ENCODE data around the gene CPNE8. TPM values are rescaled to one million over a fixed set of nuclear protein-coding genes. Genes with fewer than 3 reads are reported as not detected.

Gene CPNE8
- total RNA-seq, 2 donors from 2014 or later: 7.6 to 9.6 TPM

GRCh38 chr12:38662829-38663228 lies 242.6 kb downstream of the CPNE8 start:
- Histone ChIP-seq H3K4me1 (no peaks in the 10 kb centered on the region), H3K9me3 (peaks cover 0 to 4% (median 0%) of the 10 kb centered on the region in 3 donors), H3K4me3 (no peak overlapping the region), H3K27me3 (no peaks in the 10 kb centered on the region), H3K36me3 (replicated peaks in 1 of 2; ENCODE audit: insufficient read depth in 1 of 2, low read depth in 2 of 2) (no peaks in the 10 kb centered on the region), H3K27ac (no peak overlapping the region)
- ATAC-seq (no peak), DNase-seq (no peak)
- TF ChIP-seq POLR2A (IDR thresholded peaks at IDR 0.05) (no peak), CTCF (IDR thresholded peaks at IDR 0.05) (no peak)
- intact Hi-C loops (cut with DNase I): no loop called here

- no peak for TF ChIP-seq POLR2A (IDR thresholded peaks at IDR 0.05)
- TF ChIP-seq CTCF (IDR thresholded peaks at IDR 0.05): no peak
- ATAC-seq (no peak), DNase-seq (no peak)
- Histone ChIP-seq H3K27me3 (no peaks in the 10 kb centered on the region), H3K27ac (no peak overlapping the region), H3K4me1 (no peaks in the 10 kb centered on the region), H3K9me3 (no peaks in the 10 kb centered on the region), H3K4me3 (no peak overlapping the region), H3K36me3 (replicated peaks in 1 of 2; ENCODE audit: insufficient read depth in 1 of 2, low read depth in 2 of 2) (no peaks in the 10 kb centered on the region)
- 70 to 82% methylated on average over 2 of the region's 2 CpGs for WGBS, 2 donors
- intact Hi-C loops (cut with DNase I): no loop called here
Measured at GRCh38 chr12:38653650-38654049, 251.7 kb downstream of the CPNE8 start.

GRCh38 chr12:38648813-38649212 lies 256.6 kb downstream of the CPNE8 start:
- Histone ChIP-seq H3K4me1 (no peaks in the 10 kb centered on the region), H3K36me3 (replicated peaks in 1 of 2; ENCODE audit: insufficient read depth in 1 of 2, low read depth in 2 of 2) (no peaks in the 10 kb centered on the region), H3K27ac (no peak overlapping the region), H3K9me3 (no peaks in the 10 kb centered on the region), H3K27me3 (no peaks in the 10 kb centered on the region), H3K4me3 (no peak overlapping the region)
- WGBS, 2 donors: 76 to 78% methylated on average over 1 of the region's 1 CpG
- ATAC-seq: no peak
- intact Hi-C loops (cut with DNase I): no loop called here
- TF ChIP-seq POLR2A (IDR thresholded peaks at IDR 0.05) (no peak), CTCF (IDR thresholded peaks at IDR 0.05) (no peak)
- DNase-seq: no peak

GRCh38 chr12:38646146-38646545 lies 259.2 kb downstream of the CPNE8 start:
- Histone ChIP-seq H3K36me3 (replicated peaks in 1 of 2; ENCODE audit: insufficient read depth in 1 of 2, low read depth in 2 of 2) (no peaks in the 10 kb centered on the region), H3K27me3 (no peaks in the 10 kb centered on the region), H3K4me3 (no peak overlapping the region), H3K9me3 (no peaks in the 10 kb centered on the region), H3K27ac (no peak overlapping the region), H3K4me1 (no peaks in the 10 kb centered on the region)
- 46 to 51% methylated on average over 4 of the region's 4 CpGs for WGBS, 2 donors
- intact Hi-C loops (cut with DNase I): no loop called here
- no peak for ATAC-seq
- DNase-seq: no peak
- TF ChIP-seq POLR2A (IDR thresholded peaks at IDR 0.05) (no peak), CTCF (IDR thresholded peaks at IDR 0.05) (no peak)

GRCh38 chr12:38639625-38640024 lies 265.8 kb downstream of the CPNE8 start:
- ATAC-seq: no peak
- no peak for TF ChIP-seq POLR2A (IDR thresholded peaks at IDR 0.05)
- no peak for TF ChIP-seq CTCF (IDR thresholded peaks at IDR 0.05)
- no peak for DNase-seq
- no peaks in the 10 kb centered on the region for H3K9me3 ChIP-seq
- intact Hi-C loops (cut with DNase I): no loop called here
- H3K27me3 ChIP-seq: no peaks in the 10 kb centered on the region
- WGBS, 2 donors: 46 to 49% methylated on average over 7 of the region's 7 CpGs
- no peaks in the 10 kb centered on the region for H3K4me1 ChIP-seq
- H3K36me3 ChIP-seq (replicated peaks in 1 of 2; ENCODE audit: insufficient read depth in 1 of 2, low read depth in 2 of 2): no peaks in the 10 kb centered on the region
- no peak overlapping the region for H3K27ac ChIP-seq
- no peak overlapping the region for H3K4me3 ChIP-seq

Measured in body of pancreas (tissue), 4 donors.